ENCODE data around the gene LRRC28. TPM values are rescaled to one million over a fixed set of nuclear protein-coding genes. Genes with fewer than 3 reads are reported as not detected.
A peak's percentile ranks its signal among the peaks of the same experiment; 100 is the strongest.

LRRC28 gene
- total and polyA plus RNA-seq, 10 of the 15 experiments (the other 5 are each of a cell fraction or from before 2014, with no cell fraction given), result 21.3 to 54.9 (median 27.7) TPM

DNA sequence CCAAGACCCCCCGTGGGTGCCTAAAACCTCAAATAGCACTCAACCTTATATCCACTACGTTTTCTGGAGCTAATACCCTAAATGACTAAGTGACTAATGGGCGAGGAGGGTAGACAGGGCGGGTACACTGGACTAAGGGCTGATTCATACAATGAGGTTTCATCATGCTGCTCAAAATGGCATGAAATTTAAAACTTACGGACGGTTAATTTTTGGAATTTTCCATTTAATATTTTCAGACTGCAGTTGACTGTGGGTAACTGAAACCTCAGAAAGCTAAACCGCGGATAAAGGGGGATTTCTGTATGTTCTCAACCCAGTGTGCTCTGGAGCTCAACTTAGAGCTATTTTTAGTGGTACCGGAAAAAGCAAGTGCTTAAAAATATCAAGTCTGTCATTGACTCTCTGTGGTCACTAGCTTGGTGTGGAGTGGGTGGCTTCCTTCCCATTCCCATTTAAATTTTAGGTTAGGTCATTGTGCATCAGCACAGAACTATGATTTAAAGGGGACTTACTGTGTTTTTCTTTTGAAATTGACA, 72.9 kb downstream of the LRRC28 start (continued):
- TF ChIP-seq FOS (IDR thresholded peaks at IDR 0.05; ENCODE audit: borderline replicate concordance, extremely low read depth, insufficient read length) (no peak), STAT3 (IDR thresholded peaks at IDR 0.05; ENCODE audit: low read depth, low read length) (no peak), KAT2A (conservative IDR thresholded peaks at IDR 0.05; ENCODE audit: control insufficient read depth, low read depth, low read length) (no peak), SMAD1 (IDR thresholded peaks at IDR 0.05; ENCODE audit: low read depth, partially characterized antibody) (no peak), SP1 (IDR thresholded peaks at IDR 0.05; ENCODE audit: low read depth, low read length) (no peak), MLLT1 (IDR thresholded peaks at IDR 0.05) (no peak), ZSCAN29 (IDR thresholded peaks at IDR 0.05) (no peak), MTA3 (IDR thresholded peaks at IDR 0.05; ENCODE audit: borderline replicate concordance, low read length) (peak; percentile 40; the same call in 1 of the 2 replicates), NR2F1 (conservative IDR thresholded peaks at IDR 0.05) (no peak), RAD51 (IDR thresholded peaks at IDR 0.05) (no peak), CEBPZ (IDR thresholded peaks at IDR 0.05; ENCODE audit: low read depth, low read length) (no peak), CREB1 (IDR thresholded peaks at IDR 0.05; ENCODE audit: low read depth) (no peak), SUZ12 (IDR thresholded peaks at IDR 0.05; ENCODE audit: unreplicated experiment) (no peak)
- TF ChIP-seq, protein P1, sequence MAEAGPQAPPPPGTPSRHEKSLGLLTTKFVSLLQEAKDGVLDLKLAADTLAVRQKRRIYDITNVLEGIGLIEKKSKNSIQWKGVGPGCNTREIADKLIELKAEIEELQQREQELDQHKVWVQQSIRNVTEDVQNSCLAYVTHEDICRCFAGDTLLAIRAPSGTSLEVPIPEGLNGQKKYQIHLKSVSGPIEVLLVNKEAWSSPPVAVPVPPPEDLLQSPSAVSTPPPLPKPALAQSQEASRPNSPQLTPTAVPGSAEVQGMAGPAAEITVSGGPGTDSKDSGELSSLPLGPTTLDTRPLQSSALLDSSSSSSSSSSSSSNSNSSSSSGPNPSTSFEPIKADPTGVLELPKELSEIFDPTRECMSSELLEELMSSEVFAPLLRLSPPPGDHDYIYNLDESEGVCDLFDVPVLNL (IDR thresholded peaks at IDR 0.05; ENCODE audit: low read depth, low read length), result no peak
- TF ChIP-seq, protein P2, sequence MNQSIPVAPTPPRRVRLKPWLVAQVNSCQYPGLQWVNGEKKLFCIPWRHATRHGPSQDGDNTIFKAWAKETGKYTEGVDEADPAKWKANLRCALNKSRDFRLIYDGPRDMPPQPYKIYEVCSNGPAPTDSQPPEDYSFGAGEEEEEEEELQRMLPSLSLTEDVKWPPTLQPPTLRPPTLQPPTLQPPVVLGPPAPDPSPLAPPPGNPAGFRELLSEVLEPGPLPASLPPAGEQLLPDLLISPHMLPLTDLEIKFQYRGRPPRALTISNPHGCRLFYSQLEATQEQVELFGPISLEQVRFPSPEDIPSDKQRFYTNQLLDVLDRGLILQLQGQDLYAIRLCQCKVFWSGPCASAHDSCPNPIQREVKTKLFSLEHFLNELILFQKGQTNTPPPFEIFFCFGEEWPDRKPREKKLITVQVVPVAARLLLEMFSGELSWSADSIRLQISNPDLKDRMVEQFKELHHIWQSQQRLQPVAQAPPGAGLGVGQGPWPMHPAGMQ (IDR thresholded peaks at IDR 0.05; ENCODE audit: borderline replicate concordance), result no peak
- TF ChIP-seq, protein P3, sequence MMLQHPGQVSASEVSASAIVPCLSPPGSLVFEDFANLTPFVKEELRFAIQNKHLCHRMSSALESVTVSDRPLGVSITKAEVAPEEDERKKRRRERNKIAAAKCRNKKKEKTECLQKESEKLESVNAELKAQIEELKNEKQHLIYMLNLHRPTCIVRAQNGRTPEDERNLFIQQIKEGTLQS (IDR thresholded peaks at IDR 0.05; ENCODE audit: borderline replicate concordance, extremely low read depth, low read depth, low read length), result no peak
